Activated gamma-delta T cell treated with anti-CD3 and anti-CD28 coated beads, Interleukin-2, amount 50 U/mL, for 16 hours (primary cell): Measurements from ENCODE around the gene KRTAP12-2.
A peak's percentile ranks its signal among the peaks of the same experiment; 100 is the strongest.

Experiments used
- DNase-seq: peaks from one replicate; pipeline ENCODE4 v3.0.0-alpha.2; 2020; ENCODE audit warnings: low read depth

Gene KRTAP12-2

DNA sequence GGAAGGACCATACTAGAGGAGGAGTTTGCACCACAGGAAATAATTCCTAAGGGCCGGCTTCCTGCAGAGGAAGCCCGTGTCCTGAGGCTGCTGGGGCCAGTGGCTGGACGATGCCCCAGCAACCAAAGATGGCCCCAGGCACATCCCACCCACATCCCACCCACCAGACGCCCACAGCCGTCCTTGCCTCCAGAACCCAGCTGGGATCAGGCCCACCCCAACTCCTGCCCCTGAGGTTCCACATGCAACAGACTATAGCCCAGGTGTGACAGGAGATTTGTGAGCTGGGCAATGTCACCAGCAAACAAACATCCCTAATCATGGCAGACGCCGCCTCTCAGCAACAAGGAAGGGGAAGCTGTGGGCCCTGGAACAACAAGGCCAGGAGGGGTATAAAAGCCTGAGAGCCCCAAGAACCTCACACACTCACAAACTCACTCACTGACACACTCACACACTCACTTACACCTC lies 40.0 kb downstream of the KRTAP12-2 start, which contains the start of gene KRTAP10-9:
Gene KRTAP10-9 (plus strand): TSS at position 421 of the 471 bp plus-strand sequence. CDS start 79 bp downstream, outside the sequence.
- DNase-seq: no peak

DNA sequence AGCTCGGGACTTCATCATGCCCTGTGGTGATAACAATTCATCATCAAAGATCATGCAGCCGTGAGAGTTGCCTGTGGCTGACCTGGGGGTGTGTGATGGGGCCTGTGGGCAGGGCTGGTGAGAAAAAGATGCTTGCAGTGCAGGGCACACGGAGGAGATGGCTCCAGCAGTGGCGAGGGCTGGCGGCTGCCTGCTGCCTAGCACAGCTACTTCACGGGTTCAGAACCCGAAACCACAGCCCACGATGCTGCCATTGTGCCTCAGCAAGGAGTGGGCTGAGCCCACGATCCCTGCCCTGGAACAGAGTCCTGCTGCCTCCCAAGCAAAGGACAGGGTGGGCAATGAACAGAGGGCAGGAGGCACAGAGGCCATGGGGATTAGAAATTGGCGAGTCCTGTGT lies 40.5 kb downstream of the KRTAP12-2 start:
- DNase-seq: peak; percentile 12

DNA sequence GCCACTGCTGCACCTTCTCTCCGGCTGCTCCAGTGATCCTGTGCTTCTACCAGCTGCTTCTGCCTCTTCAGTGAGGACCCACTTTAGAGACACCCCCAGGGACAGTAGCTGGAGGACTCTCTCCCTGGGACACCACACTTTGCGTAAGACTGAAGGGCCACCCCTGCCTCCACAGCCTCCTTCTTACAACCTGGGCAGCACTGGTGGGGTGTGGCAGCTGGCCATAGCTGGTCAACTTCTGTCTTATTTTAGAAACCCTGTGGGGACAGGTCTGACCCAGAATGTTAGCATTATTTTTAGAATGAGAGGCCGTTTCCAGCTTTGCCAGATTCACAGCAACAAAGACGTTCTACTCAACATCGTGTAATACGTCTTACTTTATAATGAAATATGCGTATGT lies 41.0 kb downstream of the KRTAP12-2 start:
- no peak for DNase-seq

DNA sequence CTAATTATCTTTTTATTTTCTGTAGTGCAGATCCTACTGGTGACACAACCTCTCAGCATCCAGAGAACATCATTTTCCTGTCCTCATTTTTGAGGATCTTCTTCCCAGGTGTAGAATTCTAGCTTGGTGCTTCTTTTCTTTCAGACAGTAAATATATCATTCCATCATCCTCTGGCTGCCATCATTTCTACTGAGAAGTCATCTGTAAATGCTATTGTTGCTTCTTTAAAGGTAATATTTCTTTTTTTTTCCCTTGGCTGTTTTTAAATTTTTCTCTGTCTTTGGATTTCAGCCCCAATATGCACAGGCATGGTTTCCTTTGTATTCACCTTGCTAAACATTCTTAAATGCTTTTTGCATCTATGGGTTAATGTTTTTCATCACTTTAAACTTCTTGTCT lies 43.2 kb downstream of the KRTAP12-2 start:
- DNase-seq: no peak

DNA sequence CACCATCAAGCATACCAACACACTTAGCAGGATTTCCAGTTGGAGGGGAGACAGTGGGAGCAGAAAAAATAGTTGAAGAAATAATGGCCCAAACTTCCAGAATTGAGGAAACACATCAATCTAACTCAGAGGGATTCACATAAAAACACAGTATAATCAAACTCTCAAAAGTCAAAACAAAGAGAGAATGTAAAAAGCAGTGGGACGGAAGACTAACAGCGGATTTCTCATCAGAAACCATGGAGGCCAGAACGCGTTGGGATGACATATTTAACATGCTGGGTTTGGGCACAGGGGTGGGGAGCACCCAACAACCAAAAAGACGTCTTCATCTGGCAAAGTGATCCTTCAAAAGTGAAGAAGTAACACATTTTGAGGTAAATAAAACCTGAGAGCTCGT lies 46.8 kb downstream of the KRTAP12-2 start:
- no peak for DNase-seq

DNA sequence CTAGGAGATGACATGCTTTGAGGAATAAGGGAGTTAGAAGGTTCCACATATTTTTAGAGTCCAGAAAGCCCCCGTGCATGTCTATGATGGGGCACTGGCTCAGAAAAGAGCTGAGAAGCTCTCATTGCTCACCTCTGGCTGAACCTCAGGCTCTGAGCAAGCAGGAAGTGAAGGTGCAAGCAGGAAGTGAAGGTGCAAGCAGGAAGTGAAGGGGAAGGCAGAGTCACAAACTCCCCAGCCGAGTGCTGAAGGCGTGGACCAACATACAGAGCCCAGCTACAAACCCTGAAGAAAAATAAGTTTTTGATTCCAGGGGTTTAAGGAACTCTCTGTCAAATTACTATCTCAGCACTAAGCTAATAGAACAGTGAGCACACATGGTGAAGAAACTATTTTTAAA lies 47.8 kb downstream of the KRTAP12-2 start:
- peak; percentile 38 for DNase-seq

DNA sequence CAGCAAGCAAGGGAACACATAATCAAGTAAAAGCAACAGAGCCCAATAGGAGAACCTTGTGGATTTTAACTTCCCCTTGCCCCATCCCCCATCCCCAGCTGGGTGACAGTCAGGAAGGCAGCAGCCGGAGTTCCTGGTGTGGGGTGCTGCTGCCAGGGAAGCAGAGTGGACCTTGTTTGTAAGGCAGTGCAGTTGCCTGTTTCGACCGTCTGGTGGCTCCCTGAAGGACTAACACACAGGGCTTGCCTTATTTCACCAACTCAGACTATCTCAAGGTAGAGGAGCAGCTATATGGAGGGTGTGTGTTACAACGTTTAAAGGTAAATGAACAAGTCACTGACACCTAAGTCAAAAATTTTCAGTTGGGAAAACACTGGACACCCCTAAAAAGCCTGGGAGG lies 48.2 kb downstream of the KRTAP12-2 start:
- no peak for DNase-seq

DNA sequence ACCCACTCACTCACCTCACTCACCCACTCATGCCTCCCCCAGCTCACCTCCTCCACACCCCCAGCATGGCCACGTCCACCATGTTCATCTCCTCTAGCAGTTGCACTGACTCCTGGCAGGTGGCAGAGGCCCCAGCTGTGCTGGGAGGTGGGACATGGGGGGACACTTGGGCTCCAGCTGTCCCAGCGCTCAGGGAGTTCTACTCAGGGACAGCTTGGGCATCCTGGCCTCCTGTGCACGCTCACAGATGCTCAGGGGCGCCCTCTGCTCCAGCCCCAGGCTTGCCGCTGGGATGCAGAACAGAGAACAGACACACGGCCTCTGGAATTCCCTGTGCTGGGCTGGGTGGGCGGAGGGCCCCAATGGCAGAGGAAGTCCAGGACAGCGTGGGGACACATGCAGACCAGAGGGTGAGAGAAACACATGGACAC lies 49.6 kb downstream of the KRTAP12-2 start:
- DNase-seq: no peak

DNA sequence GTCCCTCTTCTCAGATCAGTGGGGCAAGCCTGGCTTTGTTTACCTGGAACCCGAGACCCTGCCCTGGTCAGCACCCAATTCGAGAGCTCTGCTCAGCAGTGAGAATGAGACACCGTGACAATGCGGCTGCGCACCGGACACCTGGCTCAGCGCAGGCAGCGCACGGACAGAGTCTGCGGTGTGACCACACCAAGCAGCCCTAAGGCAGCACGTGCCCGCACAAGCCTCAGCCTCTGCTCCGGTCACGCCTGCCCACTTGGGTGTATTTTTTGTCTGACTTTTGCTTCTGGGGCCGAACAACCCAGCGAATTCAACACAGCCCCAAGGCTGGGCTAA lies 50.2 kb downstream of the KRTAP12-2 start:
- DNase-seq: no peak
